ENCODE measurements around the gene ZP1. TPM values are rescaled to one million over a fixed set of nuclear protein-coding genes. Genes with fewer than 3 reads are reported as not detected.

The ZP1 gene
- total and polyA plus RNA-seq, 10 of the 15 experiments (the other 5 are each of a cell fraction or from before 2014, with no cell fraction given) = not detected

- TF ChIP-seq POLR2AphosphoS5 (IDR thresholded peaks at IDR 0.05; ENCODE audit: low read length) (peak; percentile 42; the same call in 1 of the 2 replicates), ZZZ3 (IDR thresholded peaks at IDR 0.05; ENCODE audit: control insufficient read depth, insufficient read length, low read depth) (no peak), STAT3 (IDR thresholded peaks at IDR 0.05; ENCODE audit: low read depth, low read length) (no peak), DPF2 (IDR thresholded peaks at IDR 0.05) (no peak), FOXK2 (IDR thresholded peaks at IDR 0.05) (no peak), SMC3 (IDR thresholded peaks at IDR 0.05; ENCODE audit: borderline replicate concordance, low read length) (peak; percentile 85), IKZF1 (conservative IDR thresholded peaks at IDR 0.05) (peak; percentile 69), MEF2B (IDR thresholded peaks at IDR 0.05; ENCODE audit: partially characterized antibody, poor library complexity, severe bottlenecking) (no peak), EED (IDR thresholded peaks at IDR 0.05; ENCODE audit: low read depth) (peak; percentile 48; the same call in 1 of the 2 replicates), RAD21 (IDR thresholded peaks at IDR 0.05; ENCODE audit: insufficient read depth, low read depth, low read length) (peak; percentile 64), FOXM1 (IDR thresholded peaks at IDR 0.05; ENCODE audit: low read depth, low read length) (no peak), TCF7 (IDR thresholded peaks at IDR 0.05; ENCODE audit: borderline replicate concordance) (no peak), ZSCAN29 (IDR thresholded peaks at IDR 0.05) (no peak), ZBTB11 (CRISPR knock-in tag; IDR thresholded peaks at IDR 0.05) (no peak), LARP7 (IDR thresholded peaks at IDR 0.05) (no peak), TCF3 (IDR thresholded peaks at IDR 0.05; ENCODE audit: borderline replicate concordance, insufficient read depth, low read depth, low read length) (no peak), PML (IDR thresholded peaks at IDR 0.05; ENCODE audit: low read length) (no peak), RUNX3 (IDR thresholded peaks at IDR 0.05; ENCODE audit: low read length) (0 out of 2 replicates have a peak, but pooled peaks have one; percentile 10), ASH2L (IDR thresholded peaks at IDR 0.05; ENCODE audit: borderline replicate concordance, low read depth) (no peak), POLR2A (IDR thresholded peaks at IDR 0.05; ENCODE audit: low read depth, low read length) (no peak), CBX3 (IDR thresholded peaks at IDR 0.05; ENCODE audit: borderline replicate concordance, low read depth) (no peak)
- TF ChIP-seq, protein P1, sequence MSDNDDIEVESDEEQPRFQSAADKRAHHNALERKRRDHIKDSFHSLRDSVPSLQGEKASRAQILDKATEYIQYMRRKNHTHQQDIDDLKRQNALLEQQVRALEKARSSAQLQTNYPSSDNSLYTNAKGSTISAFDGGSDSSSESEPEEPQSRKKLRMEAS (IDR thresholded peaks at IDR 0.05; ENCODE audit: low read depth, low read length) = no peak
- TF ChIP-seq, protein P2, sequence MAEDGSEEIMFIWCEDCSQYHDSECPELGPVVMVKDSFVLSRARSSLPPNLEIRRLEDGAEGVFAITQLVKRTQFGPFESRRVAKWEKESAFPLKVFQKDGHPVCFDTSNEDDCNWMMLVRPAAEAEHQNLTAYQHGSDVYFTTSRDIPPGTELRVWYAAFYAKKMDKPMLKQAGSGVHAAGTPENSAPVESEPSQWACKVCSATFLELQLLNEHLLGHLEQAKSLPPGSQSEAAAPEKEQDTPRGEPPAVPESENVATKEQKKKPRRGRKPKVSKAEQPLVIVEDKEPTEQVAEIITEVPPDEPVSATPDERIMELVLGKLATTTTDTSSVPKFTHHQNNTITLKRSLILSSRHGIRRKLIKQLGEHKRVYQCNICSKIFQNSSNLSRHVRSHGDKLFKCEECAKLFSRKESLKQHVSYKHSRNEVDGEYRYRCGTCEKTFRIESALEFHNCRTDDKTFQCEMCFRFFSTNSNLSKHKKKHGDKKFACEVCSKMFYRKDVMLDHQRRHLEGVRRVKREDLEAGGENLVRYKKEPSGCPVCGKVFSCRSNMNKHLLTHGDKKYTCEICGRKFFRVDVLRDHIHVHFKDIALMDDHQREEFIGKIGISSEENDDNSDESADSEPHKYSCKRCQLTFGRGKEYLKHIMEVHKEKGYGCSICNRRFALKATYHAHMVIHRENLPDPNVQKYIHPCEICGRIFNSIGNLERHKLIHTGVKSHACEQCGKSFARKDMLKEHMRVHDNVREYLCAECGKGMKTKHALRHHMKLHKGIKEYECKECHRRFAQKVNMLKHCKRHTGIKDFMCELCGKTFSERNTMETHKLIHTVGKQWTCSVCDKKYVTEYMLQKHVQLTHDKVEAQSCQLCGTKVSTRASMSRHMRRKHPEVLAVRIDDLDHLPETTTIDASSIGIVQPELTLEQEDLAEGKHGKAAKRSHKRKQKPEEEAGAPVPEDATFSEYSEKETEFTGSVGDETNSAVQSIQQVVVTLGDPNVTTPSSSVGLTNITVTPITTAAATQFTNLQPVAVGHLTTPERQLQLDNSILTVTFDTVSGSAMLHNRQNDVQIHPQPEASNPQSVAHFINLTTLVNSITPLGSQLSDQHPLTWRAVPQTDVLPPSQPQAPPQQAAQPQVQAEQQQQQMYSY (CRISPR knock-in tag; IDR thresholded peaks at IDR 0.05) = no peak
- TF ChIP-seq, protein P3, sequence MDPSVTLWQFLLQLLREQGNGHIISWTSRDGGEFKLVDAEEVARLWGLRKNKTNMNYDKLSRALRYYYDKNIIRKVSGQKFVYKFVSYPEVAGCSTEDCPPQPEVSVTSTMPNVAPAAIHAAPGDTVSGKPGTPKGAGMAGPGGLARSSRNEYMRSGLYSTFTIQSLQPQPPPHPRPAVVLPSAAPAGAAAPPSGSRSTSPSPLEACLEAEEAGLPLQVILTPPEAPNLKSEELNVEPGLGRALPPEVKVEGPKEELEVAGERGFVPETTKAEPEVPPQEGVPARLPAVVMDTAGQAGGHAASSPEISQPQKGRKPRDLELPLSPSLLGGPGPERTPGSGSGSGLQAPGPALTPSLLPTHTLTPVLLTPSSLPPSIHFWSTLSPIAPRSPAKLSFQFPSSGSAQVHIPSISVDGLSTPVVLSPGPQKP (IDR thresholded peaks at IDR 0.05; ENCODE audit: low read depth, low read length) = no peak
Observed at GRCh38 chr11:60899046-60899936, 31.9 kb downstream of the ZP1 start (continued).
